Neural crest cell (in vitro differentiated cells): Measurements from ENCODE around the gene RGL1. TPM values are rescaled to one million over a fixed set of nuclear protein-coding genes. Genes with fewer than 3 reads are reported as not detected.
A peak's percentile ranks its signal among the peaks of the same experiment; 100 is the strongest.

Source experiments
- DNase-seq: peaks from one replicate; pipeline ENCODE4 v3.0.0; 2021; ENCODE audit warnings: low read depth, mixed read lengths, low spot score
- H3K27ac Mint-ChIP-seq: one replicate; pipeline ENCODE4 v1.8.0; 2021; ENCODE audit warnings: mild to moderate bottlenecking, mixed read lengths; ENCODE audit not compliant: unreplicated experiment
- H3K27me3 Mint-ChIP-seq: 2 replicates; pipeline ENCODE4 v1.8.0; 2021; ENCODE audit warnings: low read depth, mild to moderate bottlenecking, mixed read lengths
- H3K36me3 Mint-ChIP-seq: 2 replicates; pipeline ENCODE4 v1.8.0; 2021; ENCODE audit warnings: low read depth, mild to moderate bottlenecking, mixed read lengths
- H3K4me1 Mint-ChIP-seq: 2 replicates; pipeline ENCODE4 v1.8.0; 2021; ENCODE audit warnings: mixed read lengths
- H3K4me3 Mint-ChIP-seq: one replicate; pipeline ENCODE4 v1.8.0; 2021; ENCODE audit warnings: mild to moderate bottlenecking, mixed read lengths
- H3K9me3 Mint-ChIP-seq: 2 replicates; pipeline ENCODE4 v1.8.0; 2021; ENCODE audit warnings: mixed read lengths
- CTCF ChIP-seq: fragments of 200-600 bp; sonication (generic); conservative IDR thresholded peaks from 2 replicates; pipeline ENCODE4 v1.5.0; 2021; ENCODE audit warnings: antibody characterized with exemption, mild to moderate bottlenecking
- total RNA-seq: library from RNA; stranded (reverse); gene quantifications from 2 replicates; pipeline ENCODE4 v1.2.1, GENCODE V29; 2021

Gene RGL1
- total RNA-seq, 1 donor from 2014 or later: 13.6 TPM

DNA sequence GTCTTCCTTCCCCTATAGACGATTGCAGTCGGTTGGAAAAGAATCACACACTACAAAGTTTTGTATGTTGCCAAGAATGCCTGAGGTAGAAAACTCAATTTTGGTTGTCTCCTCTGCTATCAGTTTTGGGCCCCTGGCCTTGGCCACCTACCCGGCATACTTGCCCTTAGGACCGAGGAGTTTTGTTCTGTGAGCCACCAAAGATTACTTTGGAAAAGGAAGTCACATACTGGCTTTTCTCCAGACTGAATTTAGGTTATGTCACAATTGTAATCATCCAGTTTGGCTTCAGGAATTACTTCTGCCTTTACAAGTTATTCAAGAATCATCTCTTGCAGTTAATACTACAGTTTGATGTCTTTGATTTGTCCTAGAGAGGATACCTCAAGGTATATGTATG, 71.4 kb downstream of the RGL1 start:
- Mint-ChIP-seq H3K9me3 (no peaks in the 10 kb centered on the region), H3K4me3 (no peak overlapping the region), H3K27me3 (peaks cover 27% of the 10 kb centered on the region), H3K27ac (no peak overlapping the region), H3K36me3 (peaks cover 14% of the 10 kb centered on the region), H3K4me1 (peaks cover 43% of the 10 kb centered on the region)
- DNase-seq: no peak
- TF ChIP-seq CTCF: no peak

GRCh38 chr1:183877053-183877720, 72.3 kb downstream of the RGL1 start:
- no peak for TF ChIP-seq CTCF
- H3K27ac Mint-ChIP-seq: no peak overlapping the region
- H3K4me1 Mint-ChIP-seq: peaks cover 43% of the 10 kb centered on the region
- H3K9me3 Mint-ChIP-seq: no peaks in the 10 kb centered on the region
- peaks cover 27% of the 10 kb centered on the region for H3K27me3 Mint-ChIP-seq
- DNase-seq: no peak
- peaks cover 16% of the 10 kb centered on the region for H3K36me3 Mint-ChIP-seq
- H3K4me3 Mint-ChIP-seq: no peak overlapping the region

GRCh38 chr1:183879494-183879893, 74.6 kb downstream of the RGL1 start:
- H3K27me3 Mint-ChIP-seq: peaks cover 27% of the 10 kb centered on the region
- DNase-seq: no peak
- H3K9me3 Mint-ChIP-seq: no peaks in the 10 kb centered on the region
- H3K4me1 Mint-ChIP-seq: peaks cover 35% of the 10 kb centered on the region
- TF ChIP-seq CTCF: no peak
- peaks cover 23% of the 10 kb centered on the region for H3K36me3 Mint-ChIP-seq
- peak overlapping the region; percentile 29 for H3K27ac Mint-ChIP-seq
- H3K4me3 Mint-ChIP-seq: no peak overlapping the region

GRCh38 chr1:183879966-183880365, 75.0 kb downstream of the RGL1 start:
- Mint-ChIP-seq H3K36me3 (peaks cover 22% of the 10 kb centered on the region), H3K27me3 (peaks cover 22% of the 10 kb centered on the region), H3K4me1 (peaks cover 33% of the 10 kb centered on the region), H3K9me3 (no peaks in the 10 kb centered on the region), H3K27ac (no peak overlapping the region), H3K4me3 (no peak overlapping the region)
- no peak for TF ChIP-seq CTCF
- no peak for DNase-seq

GRCh38 chr1:183880531-183881243, 75.8 kb downstream of the RGL1 start:
- DNase-seq: no peak
- Mint-ChIP-seq H3K4me3 (no peak overlapping the region), H3K9me3 (no peaks in the 10 kb centered on the region), H3K36me3 (peaks cover 27% of the 10 kb centered on the region), H3K27ac (peak overlapping the region; percentile 53), H3K27me3 (peaks cover 18% of the 10 kb centered on the region), H3K4me1 (peaks cover 33% of the 10 kb centered on the region)
- TF ChIP-seq CTCF: no peak
